Activated CD4-positive, alpha-beta T cell treated with anti-CD3 and anti-CD28 coated beads, Interleukin-2, Interleukin-6, amounts not matched to agents 100 ng/mL and 50 ng/mL, durations not matched to agents 16 hours and 8 hours (primary cell): ENCODE data around the gene BCAR3.
A peak's percentile ranks its signal among the peaks of the same experiment; 100 is the strongest.

Experiments used
- DNase-seq: peaks from one replicate; pipeline ENCODE4 v3.0.0-alpha.2; 2020

Gene BCAR3

DNA sequence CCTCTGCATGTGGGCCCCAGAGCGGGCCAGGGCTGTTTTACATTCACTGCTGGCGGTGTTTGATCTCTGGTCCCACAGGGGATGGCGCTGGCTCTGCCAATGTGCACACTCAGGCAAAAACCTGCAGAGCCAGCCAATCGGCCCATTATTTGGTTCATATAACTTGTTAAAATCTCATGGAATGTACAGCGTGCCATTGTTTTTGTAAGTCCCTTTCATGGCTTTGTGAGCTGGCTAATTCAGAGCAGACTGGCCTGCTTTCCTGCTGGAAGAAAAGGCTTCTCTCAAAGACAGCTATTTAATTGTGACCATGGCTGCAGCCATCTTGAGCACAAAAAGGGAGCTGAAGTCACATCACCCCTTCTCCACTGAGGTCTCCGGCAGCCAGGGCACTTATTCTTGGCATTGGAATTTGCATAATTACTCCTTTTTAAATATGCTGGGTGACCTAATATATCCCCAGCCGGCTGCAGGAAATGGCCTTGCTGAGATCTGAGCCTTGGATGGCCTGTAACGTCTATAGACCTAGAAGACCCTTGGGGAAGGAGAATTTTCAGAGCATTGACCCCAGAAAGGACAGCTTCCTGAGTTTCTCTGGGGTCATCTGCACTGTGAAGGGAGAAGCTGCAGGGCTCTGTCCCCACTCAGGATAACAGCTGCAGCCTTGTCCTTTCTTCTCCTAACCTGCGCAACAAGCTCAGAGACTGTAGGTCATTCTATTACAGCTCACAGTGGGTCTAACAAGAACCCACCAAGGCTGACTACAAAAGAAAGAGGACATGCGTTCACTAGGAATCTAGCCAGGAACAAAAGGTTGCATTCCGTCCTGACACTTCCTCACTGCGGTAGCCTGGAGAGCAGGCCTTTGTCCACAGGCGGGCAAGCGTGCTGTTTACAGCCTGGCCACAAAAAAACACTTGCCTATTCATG is 45.8 kb downstream of the BCAR3 start:
- DNase-seq, result no peak

DNA sequence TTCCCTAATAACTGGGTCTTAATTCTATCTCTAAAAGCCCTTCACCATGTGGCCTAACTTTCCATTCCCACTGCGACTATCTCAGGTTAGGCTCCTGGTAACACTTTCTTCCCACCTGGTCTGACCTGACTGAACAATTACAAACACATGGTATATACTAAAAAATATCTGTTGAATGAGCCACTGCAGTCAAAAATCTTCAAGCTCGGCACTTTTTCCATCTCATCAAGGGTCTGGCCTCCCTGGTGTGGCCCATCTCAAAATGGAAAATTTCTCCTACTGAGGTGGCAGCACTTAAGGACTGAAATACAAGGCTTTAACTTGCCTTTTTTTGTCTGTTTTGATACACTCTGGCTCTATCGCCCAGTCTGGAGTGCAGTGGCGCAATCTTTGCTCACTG is 48.3 kb downstream of the BCAR3 start:
- no peak for DNase-seq

DNA sequence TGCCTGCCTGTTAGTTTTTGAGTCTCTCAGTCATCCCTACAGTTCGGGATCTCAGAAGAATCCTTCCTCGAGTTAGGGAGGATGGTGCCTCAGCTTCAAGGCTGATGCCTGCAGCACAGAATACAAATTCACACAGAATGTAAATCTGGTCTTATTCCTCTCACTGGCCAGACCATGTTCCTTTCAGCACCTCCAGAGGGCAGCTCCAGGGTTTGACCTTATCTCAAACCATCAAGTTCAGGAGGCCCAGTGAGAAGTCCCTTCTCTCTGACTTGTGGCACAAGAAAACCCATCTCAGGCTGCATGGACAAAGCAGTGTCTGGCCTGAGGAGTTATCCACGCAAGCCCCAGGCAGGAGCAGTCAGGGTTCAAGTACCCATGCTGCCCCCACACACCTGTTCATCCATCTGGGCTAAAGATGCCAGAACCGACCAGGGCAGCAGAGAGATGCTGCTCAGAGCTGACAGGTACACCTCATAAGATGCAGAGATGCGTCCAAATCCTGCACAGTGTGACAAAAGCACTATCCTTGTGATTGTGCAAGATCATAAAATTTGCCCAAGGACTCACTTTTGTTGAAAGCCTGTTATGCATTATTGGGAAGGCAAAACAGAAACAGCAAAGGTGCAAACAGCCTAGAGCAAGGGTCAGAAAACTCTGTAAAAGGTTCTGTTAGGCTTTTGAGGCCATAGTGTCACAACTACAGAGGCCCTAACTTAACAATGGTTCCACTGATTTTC is 49.8 kb downstream of the BCAR3 start:
- DNase-seq, result no peak

DNA sequence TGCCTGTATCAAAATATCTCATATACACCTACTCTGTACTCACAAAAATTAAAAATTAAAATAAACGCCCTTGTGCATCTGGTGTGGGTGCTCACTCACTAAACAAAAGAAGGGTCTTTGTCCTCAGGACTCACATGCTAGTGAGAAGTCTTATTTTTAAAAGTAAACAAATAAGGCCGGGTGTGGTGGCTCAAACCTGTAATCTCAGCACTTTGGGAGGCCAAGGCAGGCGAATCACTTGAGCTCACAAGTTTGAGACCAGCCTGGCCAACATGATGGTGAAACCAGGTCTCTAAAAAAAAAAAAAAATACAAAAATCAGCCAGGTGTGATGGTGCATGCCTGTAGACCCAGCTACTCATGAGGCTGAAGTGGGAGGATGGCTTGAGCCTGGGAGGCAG is 51.5 kb downstream of the BCAR3 start:
- DNase-seq, result no peak

DNA sequence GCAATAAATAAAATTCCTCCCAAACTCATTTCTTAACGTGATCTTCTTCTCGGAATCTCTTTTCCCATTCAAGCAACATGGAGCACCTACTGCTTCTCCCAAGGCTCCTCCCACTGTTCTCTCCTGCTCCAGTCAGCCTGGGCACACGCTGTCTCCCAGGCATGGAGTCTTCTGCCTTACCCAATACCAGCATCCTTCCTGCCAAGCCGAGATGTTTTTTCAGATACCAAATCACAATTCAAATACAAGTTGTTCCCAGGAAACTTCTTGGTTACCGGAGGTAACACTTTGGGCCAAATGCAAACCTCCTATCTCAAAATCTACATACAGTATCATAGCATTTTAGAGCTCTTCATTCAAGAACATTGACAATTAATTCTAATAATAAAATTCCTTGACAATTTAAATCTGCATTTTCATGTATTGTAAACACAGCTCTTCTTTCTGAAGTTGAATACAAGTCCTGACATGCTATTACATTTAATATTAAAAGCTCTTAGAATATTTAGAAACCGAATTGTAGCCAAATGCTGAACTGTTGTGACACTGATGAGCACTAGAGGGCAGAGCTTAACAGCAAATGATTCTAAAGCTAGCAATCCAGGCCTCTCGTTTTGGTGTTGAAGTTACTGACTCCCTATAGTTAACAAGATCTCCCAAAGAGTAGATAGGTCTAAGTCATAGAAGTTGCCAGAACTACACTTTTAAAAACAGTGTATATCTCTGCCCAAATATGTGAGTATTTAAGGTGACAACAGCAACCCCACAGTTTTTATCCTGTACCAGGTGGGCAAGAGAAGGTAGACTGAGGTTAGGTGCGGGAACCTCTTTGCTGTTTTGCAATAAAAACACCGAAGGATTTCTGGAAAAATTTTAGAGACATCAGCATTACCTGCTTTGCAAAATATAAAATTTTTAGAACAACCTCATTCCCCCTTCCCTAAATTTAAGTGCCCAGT is 52.3 kb downstream of the BCAR3 start:
- peak; percentile 68 for DNase-seq

DNA sequence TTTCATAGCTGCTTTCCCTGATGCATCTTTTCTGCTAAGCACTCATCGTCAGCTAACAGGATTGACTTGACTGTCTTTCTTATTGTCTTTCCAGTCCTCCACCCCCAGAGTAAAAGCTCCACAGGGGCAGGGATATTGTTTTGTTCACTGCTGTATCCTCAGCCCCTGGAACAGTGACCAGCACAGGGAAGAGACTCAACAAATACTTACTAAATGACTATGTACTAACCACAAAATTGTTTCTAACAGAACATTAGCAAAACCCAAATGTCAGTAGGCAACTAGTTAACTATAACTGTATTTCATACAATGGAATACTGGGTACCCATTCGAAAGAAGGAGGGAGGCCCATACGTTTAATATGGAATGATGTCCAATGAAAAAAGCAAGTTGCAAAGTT is 53.0 kb downstream of the BCAR3 start:
- DNase-seq, result no peak

DNA sequence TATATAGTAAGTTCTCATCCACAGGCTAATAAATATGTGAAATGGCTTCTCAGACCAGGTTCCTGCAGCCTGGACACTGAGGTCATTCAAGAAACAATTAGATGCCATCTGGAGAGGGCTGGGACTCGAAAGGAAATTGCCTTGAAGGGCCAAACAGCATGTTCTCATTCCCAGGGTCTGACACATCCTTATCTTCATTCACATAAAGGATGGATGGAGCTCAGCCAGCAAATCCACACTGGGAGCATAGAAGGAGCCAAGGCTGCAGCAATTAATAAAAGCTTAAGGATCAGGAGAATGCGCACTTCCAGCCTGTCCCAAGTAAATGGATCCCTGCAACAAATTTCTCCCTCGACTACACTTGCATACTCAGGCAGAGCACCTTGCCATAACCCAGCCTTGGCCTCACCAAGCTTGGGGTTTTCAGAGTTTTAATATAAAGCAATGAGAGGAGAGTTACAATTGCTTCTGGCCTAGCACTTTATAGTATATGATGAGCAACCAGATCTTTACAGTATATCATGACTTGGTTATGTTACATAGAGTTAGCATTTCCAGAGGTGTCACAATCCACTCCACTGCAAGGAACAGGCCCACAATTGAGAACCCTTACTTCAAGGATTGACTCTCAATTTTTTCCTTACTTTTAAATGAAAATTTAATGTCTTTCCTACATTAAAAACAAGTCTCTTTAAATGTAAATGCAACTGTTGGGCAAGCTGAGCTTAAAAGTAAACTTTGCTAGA is 55.9 kb downstream of the BCAR3 start:
- no peak for DNase-seq

DNA sequence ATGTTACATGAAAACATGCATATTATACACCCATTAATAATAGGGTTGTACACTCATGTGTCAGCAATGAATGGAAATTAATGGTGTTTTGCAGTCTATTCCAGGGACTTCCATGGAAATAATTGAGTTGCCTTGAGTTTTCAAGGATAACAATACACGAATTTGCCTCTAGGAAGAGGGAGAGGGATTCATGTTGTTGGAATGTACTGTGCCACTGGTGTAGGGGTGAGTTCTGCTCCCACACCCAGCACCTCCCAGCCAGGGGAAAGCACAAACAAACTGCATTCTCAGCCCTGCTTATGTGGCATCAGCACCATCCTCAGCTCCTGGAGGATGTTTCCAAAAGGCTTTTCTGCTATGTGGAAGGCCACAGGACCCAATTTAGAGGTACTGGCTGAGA is 57.8 kb downstream of the BCAR3 start:
- no peak for DNase-seq

DNA sequence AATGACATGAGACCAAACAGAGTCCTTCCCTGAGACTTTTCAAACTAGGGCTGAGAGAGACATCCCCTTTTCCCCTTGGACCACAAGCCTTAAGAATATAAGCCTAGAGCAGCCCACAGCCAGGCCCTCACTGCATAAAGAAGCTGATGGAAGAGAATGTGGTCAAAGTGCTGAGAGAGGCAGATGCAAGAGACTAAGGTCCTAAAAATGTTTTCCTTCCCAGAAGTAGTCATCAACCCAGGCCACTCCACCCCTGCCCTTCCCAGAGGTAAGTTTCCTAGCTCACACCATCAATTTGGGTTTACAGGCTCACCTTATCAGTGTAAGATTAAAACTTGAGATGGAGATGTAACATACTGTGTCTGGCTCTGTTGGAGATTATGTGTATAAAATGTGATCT is 58.2 kb downstream of the BCAR3 start:
- no peak for DNase-seq

DNA sequence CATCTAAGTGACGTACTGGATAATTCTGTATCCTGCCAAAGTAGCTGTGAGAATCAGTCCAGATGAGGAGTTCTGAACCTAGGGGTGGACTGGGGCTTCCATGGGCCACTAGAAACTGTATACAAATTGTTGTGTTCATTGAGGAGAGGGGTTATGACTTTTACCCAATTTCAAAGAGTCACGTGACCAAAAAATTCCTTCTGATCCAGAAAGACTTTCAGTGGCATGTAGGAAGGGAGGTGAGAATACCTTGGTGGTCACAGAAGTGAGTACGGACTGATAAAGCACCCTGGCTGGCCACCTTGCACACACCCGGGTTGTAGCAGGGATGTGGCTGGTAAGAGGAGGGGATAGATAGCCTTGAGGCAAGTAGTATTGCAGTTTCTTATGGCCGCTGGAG is 60.4 kb downstream of the BCAR3 start:
- no peak for DNase-seq

DNA sequence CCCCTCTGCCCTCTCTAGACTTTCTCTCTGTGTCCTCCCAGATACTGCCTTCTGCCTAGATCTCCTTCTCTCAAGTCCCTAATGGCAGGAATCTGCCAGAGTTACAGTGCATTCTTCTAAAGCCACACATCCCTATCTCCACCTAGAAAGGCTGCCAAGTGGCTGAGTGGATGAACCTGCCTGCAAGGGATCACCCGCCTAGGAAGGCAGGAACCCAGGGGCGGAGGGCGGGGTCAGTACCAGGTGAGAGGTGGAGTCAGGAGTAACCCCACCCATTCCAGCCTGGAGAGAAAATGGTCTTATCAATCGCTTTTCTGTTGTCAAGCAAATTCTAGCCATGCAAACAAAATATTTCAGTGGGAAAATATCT is 60.8 kb downstream of the BCAR3 start:
- no peak for DNase-seq

DNA sequence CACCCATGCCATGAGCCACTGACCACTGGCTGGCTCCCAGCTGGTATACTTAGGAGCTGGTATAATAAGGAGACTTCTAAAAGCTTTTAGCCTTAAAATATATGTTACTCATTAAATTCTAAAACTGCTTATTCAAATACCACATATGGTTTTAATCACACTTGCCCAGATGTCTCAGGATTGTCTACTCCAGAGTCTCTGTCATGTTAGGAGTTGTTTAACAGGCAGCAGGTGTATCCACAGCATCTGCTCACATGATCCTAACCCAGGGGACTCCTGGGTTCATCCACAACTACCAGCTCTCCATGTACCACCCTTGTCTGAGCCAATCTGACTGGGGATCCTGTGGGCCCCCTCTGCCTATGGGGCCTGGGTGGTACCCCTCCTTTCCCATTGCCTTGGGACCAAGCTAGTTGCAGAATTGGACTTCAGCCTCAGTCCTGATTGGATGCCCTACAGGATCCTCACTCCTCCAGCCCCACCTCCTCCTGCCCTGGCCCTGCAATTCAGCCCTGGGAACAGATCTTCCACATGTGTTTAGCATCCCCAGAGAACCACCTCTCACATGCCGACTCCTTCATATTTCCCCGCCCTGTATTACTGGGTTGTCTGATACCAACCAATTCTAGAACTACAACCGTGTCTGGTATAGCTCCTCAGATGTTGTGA is 61.3 kb downstream of the BCAR3 start:
- no peak for DNase-seq

DNA sequence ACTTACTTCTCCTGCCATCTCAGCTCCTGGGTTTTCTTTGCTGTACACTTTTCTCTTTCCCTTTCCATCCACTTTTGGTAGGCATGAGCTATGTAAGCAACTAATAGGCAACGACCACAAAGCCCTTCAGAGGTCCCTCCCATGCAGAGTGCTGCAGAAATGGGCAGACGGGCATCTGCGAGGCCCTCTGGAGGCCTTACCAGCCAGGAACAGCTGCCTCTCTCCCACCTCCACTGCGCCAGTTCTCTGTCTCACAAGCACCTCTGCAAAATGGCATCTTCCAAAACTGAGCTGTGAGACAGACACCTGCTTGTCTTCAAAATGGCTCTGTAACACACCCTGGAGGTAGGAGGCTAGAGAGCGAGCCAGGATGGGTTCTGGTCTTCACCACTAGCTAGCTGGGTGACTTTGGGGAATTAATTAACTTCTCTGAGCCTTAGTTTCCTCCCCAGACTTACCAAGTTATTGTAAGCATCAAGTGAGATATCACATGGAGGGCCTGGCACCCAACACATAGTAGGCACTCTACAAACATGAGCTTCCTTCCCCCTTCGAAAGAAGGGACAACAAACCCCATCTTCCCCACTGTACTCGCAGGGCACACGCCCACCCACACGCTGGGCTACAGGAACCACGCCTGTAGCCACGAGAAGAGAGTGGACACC is 62.0 kb downstream of the BCAR3 start:
- no peak for DNase-seq

DNA sequence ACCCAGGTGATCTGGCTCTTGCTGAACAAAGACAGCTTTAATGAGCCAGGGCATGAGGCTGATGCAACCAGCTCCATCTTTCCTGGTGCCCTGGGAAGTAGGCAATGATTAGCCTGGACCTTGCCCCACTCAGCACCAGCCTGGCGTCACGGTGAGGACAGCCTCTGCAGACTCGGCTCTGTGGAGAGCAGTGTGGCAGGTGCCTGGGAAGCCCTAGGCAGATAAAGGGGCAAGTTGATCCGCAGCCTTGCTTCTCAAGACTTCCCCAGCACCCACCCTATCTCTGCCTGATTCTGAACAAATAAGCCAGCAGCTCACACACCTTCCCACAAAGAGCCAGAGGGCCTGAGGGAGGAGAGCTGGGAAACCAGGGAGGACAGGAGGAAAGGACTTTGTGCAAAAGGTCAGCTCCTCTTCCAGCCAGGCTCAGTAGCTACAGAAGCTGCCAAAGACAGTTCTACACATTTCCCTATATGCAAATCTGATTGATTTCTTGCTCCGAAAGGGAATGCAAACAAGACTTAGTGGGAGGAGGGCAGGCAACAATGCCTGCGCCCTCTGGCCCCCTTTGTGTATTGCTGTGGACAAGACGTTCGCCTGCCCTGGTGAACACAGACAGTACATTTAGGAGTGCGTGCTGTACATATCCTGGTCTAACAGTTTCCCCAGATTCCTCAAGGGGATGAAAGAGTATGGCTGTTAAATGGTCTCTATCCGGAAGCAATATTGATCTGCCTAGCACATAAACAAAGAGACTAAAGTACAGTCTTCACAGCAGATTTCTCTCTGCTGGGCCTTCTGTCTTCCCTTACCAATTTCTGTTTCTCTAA is 63.8 kb downstream of the BCAR3 start:
- no peak for DNase-seq

DNA sequence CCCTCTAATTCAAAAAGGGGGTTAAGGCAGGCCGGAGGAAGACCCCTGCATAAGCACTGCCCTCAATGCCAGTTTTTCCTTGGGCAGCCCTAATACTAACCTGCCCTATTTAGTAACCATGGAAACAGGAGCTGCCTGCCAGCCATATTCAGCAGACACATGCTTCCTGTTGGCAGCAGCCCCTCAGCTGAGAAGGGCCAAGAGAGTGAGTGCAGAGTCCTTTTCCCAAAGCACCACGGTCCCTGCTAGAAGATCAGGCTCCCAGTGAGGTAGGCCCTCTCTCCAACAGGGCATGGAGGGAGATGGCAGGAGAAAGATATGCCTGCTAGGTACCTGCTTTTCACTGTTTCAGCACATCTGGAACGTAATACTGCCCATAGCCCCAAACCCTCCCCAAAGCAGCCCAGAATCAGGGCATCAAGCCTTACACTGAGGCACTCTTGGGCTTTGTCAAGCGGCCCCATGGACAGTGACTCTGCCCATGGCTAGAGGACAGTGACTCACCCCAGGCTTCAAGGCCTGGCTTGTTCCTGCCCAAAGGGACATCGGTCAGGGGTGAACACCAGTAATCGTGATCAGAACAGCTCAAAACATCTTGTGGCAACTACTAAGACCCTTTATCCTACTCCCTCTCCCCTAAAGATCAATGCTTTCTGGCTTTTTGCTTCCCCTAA is 64.5 kb downstream of the BCAR3 start:
- DNase-seq, result no peak

DNA sequence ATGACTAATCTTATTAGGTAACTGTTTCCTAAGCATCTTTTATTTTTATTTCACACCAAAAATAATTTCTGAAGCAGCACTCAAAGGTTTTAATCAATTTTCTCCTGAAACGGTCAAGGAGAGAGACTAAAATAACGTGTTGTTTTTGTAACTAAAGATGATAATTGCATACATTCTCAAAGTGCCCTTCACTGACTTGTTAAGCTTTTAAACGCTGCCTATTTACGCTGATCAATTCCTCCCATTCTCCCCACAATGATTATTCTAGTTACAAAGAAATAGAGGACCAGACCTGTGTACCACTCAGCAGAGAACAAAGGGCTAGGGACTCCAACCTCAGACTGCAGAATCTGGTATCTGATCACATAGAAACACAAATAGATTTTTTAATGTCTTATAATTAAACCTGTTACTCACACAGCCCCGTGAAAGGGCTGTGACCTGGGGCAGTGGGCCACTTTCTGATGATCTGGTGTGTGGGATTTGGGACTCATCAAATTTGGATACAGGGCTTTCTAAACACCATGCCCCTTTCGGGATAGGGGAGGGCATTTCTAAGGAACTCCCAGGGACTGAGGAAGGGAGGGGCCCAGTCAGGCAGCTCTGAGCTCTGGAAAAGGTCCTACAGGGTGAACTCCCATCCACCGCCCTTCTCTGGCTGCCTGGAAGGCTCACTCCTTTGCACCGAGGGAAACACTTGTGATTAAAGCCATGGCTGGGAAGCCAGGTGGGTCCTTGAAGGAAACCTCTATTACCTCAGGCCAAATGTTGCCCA is 65.2 kb downstream of the BCAR3 start:
- DNase-seq, result no peak

DNA sequence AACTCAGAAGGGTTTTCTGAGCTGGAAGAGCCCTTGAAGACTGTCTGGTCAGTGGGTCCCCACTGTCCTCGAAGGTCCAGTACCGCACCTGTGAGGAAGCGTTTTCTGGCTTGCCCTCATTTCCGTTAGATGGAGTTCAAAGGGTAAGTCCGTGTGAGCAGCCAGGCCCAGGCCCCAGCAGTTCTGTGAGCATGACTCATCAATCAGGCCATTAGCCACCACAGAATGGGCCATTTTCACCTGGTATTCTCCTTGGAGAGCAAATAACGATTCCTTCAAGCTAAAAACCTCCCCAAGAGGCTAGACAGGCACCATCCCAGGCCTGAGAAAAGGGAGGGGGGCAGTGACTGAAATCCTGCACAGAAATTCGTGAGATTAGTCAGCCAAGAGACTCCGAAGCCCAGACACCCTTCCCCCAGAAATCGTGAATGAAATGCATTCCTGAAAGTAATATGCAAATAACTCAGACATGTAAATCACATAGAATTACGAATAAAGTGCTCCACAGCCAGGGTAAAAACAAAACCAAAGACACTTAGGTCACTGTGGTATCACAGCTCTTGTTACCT is 66.0 kb downstream of the BCAR3 start:
- DNase-seq, result peak; percentile 88

DNA sequence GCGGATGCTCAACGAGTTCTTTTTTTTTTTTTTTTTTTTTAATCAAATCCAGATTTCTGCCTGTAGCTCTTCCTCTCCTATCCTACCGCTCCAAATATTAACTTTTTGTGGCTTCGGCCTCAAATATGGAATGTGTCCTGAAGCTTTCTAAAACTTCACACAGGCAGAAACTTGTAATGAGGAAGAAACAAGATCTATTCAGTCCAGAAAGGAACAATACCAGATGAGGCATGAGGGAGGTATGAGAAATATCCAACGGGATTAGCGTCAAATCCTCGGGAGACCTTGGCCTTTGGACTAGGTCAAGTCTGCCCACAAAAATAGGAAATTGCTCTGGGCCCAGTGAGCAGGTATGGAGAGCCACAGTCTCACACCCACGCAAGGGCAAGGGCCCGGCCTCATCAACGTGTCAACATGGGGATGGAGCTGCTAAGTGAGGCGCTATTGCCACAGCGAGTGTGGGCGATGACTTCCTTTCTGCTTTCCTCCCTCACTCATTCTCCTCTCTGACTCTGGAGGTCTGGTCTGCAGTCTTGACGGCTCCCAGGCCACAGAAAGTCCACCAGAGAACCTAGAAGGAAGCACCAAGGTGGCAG is 66.6 kb downstream of the BCAR3 start:
- DNase-seq, result peak; percentile 63
